Measurements from ENCODE around the gene ANAPC5.
"Not testable (repeated sequence)": the region's sequence is repeated elsewhere in the genome, so short reads cannot be mapped to it uniquely, and the experiment has no call there.

Gene ANAPC5

GRCh38 chr12:121299662-121300061 lies 52.5 kb downstream of the ANAPC5 start:
- peaks cover 2% of the 10 kb centered on the region for H3K4me1 ChIP-seq (ENCODE audit: control insufficient read depth, insufficient read depth, low read length)
- H3K9ac ChIP-seq (ENCODE audit: low read depth, low read length), result no peak overlapping the region
- H3K4me3 ChIP-seq (ENCODE audit: low read depth, low read length), result no peak overlapping the region
- no peaks in the 10 kb centered on the region for H3K9me3 ChIP-seq (ENCODE audit: control insufficient read depth, insufficient read depth, low read length)
- no peaks in the 10 kb centered on the region for H3K36me3 ChIP-seq (ENCODE audit: control insufficient read depth, insufficient read depth, low read length)
- H3K27me3 ChIP-seq (ENCODE audit: control insufficient read depth, insufficient read depth, low read length), result no peaks in the 10 kb centered on the region

- not testable (repeated sequence) for H3K9me3 ChIP-seq (ENCODE audit: control insufficient read depth, insufficient read depth, low read length); H3K4me1 ChIP-seq (ENCODE audit: control insufficient read depth, insufficient read depth, low read length); H3K4me3 ChIP-seq (ENCODE audit: low read depth, low read length); H3K36me3 ChIP-seq (ENCODE audit: control insufficient read depth, insufficient read depth, low read length); H3K27me3 ChIP-seq (ENCODE audit: control insufficient read depth, insufficient read depth, low read length); H3K9ac ChIP-seq (ENCODE audit: low read depth, low read length)
Measured at GRCh38 chr12:121298411-121298810, 53.8 kb downstream of the ANAPC5 start.

GRCh38 chr12:121297435-121297991 lies 54.7 kb downstream of the ANAPC5 start:
- H3K4me1 ChIP-seq (ENCODE audit: control insufficient read depth, insufficient read depth, low read length), result peaks cover 2% of the 10 kb centered on the region
- H3K4me3 ChIP-seq (ENCODE audit: low read depth, low read length), result peak overlapping the region; percentile 66
- H3K36me3 ChIP-seq (ENCODE audit: control insufficient read depth, insufficient read depth, low read length), result no peaks in the 10 kb centered on the region

GRCh38 chr12:121296618-121297434 lies 55.4 kb downstream of the ANAPC5 start, which contains the start of gene CAMKK2:
Gene CAMKK2, minus strand, starts transcription at chr12:121296709. Its CDS starts 22,183 bp downstream, at chr12:121274526.
- no peaks in the 10 kb centered on the region for H3K9me3 ChIP-seq (ENCODE audit: control insufficient read depth, insufficient read depth, low read length)
- no peaks in the 10 kb centered on the region for H3K36me3 ChIP-seq (ENCODE audit: control insufficient read depth, insufficient read depth, low read length)
- H3K27me3 ChIP-seq (ENCODE audit: control insufficient read depth, insufficient read depth, low read length), result no peaks in the 10 kb centered on the region
- peak within 1 kb of the TSS; percentile 91 for H3K4me3 ChIP-seq (ENCODE audit: low read depth, low read length)
- H3K9ac ChIP-seq (ENCODE audit: low read depth, low read length), result peak within 1 kb of the TSS; percentile 70
- peaks cover 2% of the 10 kb centered on the region for H3K4me1 ChIP-seq (ENCODE audit: control insufficient read depth, insufficient read depth, low read length)

More at GRCh38 chr12:121297435-121297991, 54.7 kb downstream of the ANAPC5 start:
- Histone ChIP-seq H3K27me3 (ENCODE audit: control insufficient read depth, insufficient read depth, low read length) (no peaks in the 10 kb centered on the region), H3K9ac (ENCODE audit: low read depth, low read length) (peak overlapping the region; percentile 66), H3K9me3 (ENCODE audit: control insufficient read depth, insufficient read depth, low read length) (no peaks in the 10 kb centered on the region)

- H3K9ac ChIP-seq (ENCODE audit: low read depth, low read length), result peak overlapping the region; percentile 70
- H3K27me3 ChIP-seq (ENCODE audit: control insufficient read depth, insufficient read depth, low read length), result no peaks in the 10 kb centered on the region
- H3K4me1 ChIP-seq (ENCODE audit: control insufficient read depth, insufficient read depth, low read length), result peaks cover 2% of the 10 kb centered on the region
- peak overlapping the region; percentile 91 for H3K4me3 ChIP-seq (ENCODE audit: low read depth, low read length)
- peaks cover 4% of the 10 kb centered on the region for H3K36me3 ChIP-seq (ENCODE audit: control insufficient read depth, insufficient read depth, low read length)
- no peaks in the 10 kb centered on the region for H3K9me3 ChIP-seq (ENCODE audit: control insufficient read depth, insufficient read depth, low read length)
Measured at GRCh38 chr12:121295746-121296617, 56.2 kb downstream of the ANAPC5 start.

- Histone ChIP-seq H3K9ac (ENCODE audit: low read depth, low read length) (peak overlapping the region; percentile 70), H3K27me3 (ENCODE audit: control insufficient read depth, insufficient read depth, low read length) (no peaks in the 10 kb centered on the region), H3K4me3 (ENCODE audit: low read depth, low read length) (peak overlapping the region; percentile 91), H3K36me3 (ENCODE audit: control insufficient read depth, insufficient read depth, low read length) (peaks cover 4% of the 10 kb centered on the region), H3K9me3 (ENCODE audit: control insufficient read depth, insufficient read depth, low read length) (no peaks in the 10 kb centered on the region), H3K4me1 (ENCODE audit: control insufficient read depth, insufficient read depth, low read length) (no peaks in the 10 kb centered on the region)
Measured at GRCh38 chr12:121295116-121295745, 57.0 kb downstream of the ANAPC5 start.

- no peaks in the 10 kb centered on the region for H3K4me1 ChIP-seq (ENCODE audit: control insufficient read depth, insufficient read depth, low read length)
- no peaks in the 10 kb centered on the region for H3K27me3 ChIP-seq (ENCODE audit: control insufficient read depth, insufficient read depth, low read length)
- no peak overlapping the region for H3K9ac ChIP-seq (ENCODE audit: low read depth, low read length)
- H3K4me3 ChIP-seq (ENCODE audit: low read depth, low read length), result no peak overlapping the region
- peaks cover 4% of the 10 kb centered on the region for H3K36me3 ChIP-seq (ENCODE audit: control insufficient read depth, insufficient read depth, low read length)
- H3K9me3 ChIP-seq (ENCODE audit: control insufficient read depth, insufficient read depth, low read length), result no peaks in the 10 kb centered on the region
Measured at GRCh38 chr12:121294151-121294889, 57.9 kb downstream of the ANAPC5 start.

GRCh38 chr12:121293603-121294002 lies 58.6 kb downstream of the ANAPC5 start:
- H3K27me3 ChIP-seq (ENCODE audit: control insufficient read depth, insufficient read depth, low read length), result no peaks in the 10 kb centered on the region
- H3K36me3 ChIP-seq (ENCODE audit: control insufficient read depth, insufficient read depth, low read length), result peaks cover 4% of the 10 kb centered on the region
- peaks cover 2% of the 10 kb centered on the region for H3K4me1 ChIP-seq (ENCODE audit: control insufficient read depth, insufficient read depth, low read length)
- no peak overlapping the region for H3K4me3 ChIP-seq (ENCODE audit: low read depth, low read length)
- no peak overlapping the region for H3K9ac ChIP-seq (ENCODE audit: low read depth, low read length)
- no peaks in the 10 kb centered on the region for H3K9me3 ChIP-seq (ENCODE audit: control insufficient read depth, insufficient read depth, low read length)

- H3K27me3 ChIP-seq (ENCODE audit: control insufficient read depth, insufficient read depth, low read length), result no peaks in the 10 kb centered on the region
- H3K36me3 ChIP-seq (ENCODE audit: control insufficient read depth, insufficient read depth, low read length), result peaks cover 4% of the 10 kb centered on the region
- no peaks in the 10 kb centered on the region for H3K9me3 ChIP-seq (ENCODE audit: control insufficient read depth, insufficient read depth, low read length)
- H3K9ac ChIP-seq (ENCODE audit: low read depth, low read length), result no peak overlapping the region
- H3K4me1 ChIP-seq (ENCODE audit: control insufficient read depth, insufficient read depth, low read length), result peaks cover 6% of the 10 kb centered on the region
- H3K4me3 ChIP-seq (ENCODE audit: low read depth, low read length), result no peak overlapping the region
Measured at GRCh38 chr12:121290410-121290809, 61.8 kb downstream of the ANAPC5 start.

GRCh38 chr12:121289962-121290361 lies 62.2 kb downstream of the ANAPC5 start:
- H3K4me1 ChIP-seq (ENCODE audit: control insufficient read depth, insufficient read depth, low read length), result peaks cover 6% of the 10 kb centered on the region
- no peaks in the 10 kb centered on the region for H3K9me3 ChIP-seq (ENCODE audit: control insufficient read depth, insufficient read depth, low read length)
- H3K27me3 ChIP-seq (ENCODE audit: control insufficient read depth, insufficient read depth, low read length), result no peaks in the 10 kb centered on the region
- peaks cover 4% of the 10 kb centered on the region for H3K36me3 ChIP-seq (ENCODE audit: control insufficient read depth, insufficient read depth, low read length)
- H3K9ac ChIP-seq (ENCODE audit: low read depth, low read length), result no peak overlapping the region
- H3K4me3 ChIP-seq (ENCODE audit: low read depth, low read length), result no peak overlapping the region

GRCh38 chr12:121288986-121289385 lies 63.2 kb downstream of the ANAPC5 start:
- Histone ChIP-seq H3K4me1 (ENCODE audit: control insufficient read depth, insufficient read depth, low read length) (peaks cover 6% of the 10 kb centered on the region), H3K27me3 (ENCODE audit: control insufficient read depth, insufficient read depth, low read length) (no peaks in the 10 kb centered on the region), H3K36me3 (ENCODE audit: control insufficient read depth, insufficient read depth, low read length) (peaks cover 4% of the 10 kb centered on the region), H3K9ac (ENCODE audit: low read depth, low read length) (no peak overlapping the region), H3K4me3 (ENCODE audit: low read depth, low read length) (no peak overlapping the region), H3K9me3 (ENCODE audit: control insufficient read depth, insufficient read depth, low read length) (no peaks in the 10 kb centered on the region)
